HG03469 (cell line): ENCODE data around the gene ALG12.

Experiments
- ATAC-seq: cut with Tn5 transposase; IDR thresholded peaks from one replicate; pipeline ENCODE4 v1.9.1; 2021; ENCODE audit warnings: mild to moderate bottlenecking, moderate library complexity, moderate number of reproducible peaks; ENCODE audit not compliant: unreplicated experiment

Gene ALG12

DNA sequence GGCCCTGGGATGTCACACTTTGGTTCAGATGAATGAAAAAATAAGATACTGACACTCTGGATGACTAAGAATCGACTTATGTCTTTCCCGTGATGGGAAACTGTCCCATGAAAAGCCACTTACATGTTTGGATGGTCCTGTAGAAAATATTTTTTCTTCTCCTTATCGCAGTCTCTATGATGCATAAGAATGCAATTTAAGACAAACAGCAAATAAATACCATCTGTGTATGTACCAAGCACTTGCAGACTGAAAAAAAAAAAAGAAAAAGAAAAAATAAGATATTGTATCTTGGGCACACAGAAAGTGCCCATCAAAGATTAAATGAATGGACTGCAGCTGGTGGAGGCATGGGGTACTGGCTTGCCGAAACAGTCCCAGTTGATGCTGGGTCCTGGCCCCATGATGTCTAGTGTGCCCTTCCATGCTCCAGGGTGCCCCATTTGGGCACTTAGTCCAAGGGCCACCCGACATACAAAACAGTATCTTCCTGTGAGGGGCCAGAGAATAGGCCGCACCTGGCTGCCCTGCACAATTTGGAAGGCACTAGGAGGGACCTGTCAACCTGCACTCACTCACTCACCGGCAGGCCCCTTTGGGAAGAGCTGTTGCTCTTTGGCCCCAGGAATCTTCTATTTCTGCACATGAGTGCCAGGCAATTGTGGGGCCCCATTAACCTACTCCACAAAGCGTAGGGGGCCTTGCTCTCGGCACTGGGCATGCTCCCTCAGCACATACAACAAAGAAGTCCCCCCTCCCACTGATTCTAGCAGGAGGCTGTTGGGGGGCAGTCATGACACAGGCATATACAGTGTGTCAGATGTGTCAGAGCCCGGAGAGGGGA lies 67.1 kb downstream of the ALG12 start:
- ATAC-seq = no peak
